Measurements from ENCODE around the gene FAU.

- TF ChIP-seq SMC3 (IDR thresholded peaks at IDR 0.05; ENCODE audit: borderline replicate concordance, low read length) (no peak), ZNF274 (IDR thresholded peaks at IDR 0.05; ENCODE audit: insufficient read depth, insufficient read length) (no peak)
Measured at GRCh38 chr11:65129649-65130441, 7.9 kb upstream of the FAU start.

Measured in GM12878 (cell line).